CD4-positive, alpha-beta T cell treated with Interferon alpha-2 for 1 hour (primary cell): ENCODE data around the gene CTBP2.

ENCODE experiments used
- DNase-seq, 2 donors: peaks; one replicate each; pipeline ENCODE4 v3.0.0-alpha.2; 2020 to 2022

Gene CTBP2

DNA sequence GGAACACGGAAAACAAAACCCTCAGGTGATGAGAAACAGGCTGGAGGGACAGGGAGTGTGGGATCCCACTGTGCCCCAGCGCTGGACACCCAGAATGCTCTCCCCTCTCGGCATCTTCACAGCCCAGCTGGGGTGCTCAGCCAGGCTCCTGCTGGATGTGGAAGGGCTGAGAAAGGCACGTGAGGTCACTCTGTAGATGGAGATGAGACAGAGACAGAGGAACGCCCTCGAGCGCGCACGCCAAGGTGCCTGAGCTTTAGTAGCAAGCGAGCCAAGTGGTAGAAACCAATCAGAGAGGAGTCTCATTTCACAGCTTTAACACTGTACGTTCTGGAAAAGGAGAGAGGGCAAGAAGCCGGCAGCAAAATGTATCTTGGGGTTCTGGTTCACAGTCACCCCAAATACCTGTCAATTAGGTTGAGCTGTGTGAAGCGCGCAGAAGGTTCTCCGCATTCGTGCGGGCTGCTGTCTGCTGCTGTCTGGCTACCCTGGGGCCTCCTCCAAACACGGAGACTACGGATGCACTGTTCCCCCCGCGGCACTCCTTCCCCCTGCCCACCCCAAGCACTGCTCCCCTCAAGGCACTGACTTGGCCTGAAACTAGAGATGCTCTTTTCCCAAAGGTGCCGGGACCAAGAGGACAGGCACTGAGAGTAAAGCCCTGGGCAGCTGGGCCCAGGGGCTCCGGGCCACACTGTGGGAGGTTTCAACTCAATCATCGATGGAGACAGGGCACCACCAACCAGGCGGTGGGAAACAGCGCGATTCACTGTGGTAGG, 127.0 kb downstream of the CTBP2 start:
- DNase-seq: no peak

DNA sequence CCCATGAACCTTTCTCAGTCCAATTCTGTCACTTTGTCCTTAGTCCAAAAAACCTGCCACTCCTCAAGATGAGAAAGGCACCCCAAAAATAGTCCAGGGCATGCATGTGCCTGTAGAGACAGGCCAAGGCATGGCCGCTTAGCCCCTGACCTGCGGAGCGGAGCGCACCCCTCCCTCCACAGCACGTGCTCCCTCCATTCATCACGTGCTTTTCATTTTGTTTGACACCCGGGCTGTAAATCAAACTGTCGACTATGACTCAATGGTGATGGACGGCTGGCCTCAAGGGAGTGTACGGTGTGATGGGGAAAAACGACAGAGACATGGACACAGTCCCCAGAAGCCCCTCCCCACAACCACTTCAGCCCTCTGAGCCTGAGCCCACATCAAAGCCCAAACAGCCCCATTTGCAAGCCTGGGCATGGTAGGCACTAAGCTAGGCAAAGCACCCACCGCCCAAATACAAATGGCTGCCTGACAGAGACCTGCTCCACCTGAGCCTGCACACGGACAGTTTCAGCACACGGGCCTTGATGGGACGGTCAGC, 127.8 kb downstream of the CTBP2 start:
- no peak for DNase-seq

DNA sequence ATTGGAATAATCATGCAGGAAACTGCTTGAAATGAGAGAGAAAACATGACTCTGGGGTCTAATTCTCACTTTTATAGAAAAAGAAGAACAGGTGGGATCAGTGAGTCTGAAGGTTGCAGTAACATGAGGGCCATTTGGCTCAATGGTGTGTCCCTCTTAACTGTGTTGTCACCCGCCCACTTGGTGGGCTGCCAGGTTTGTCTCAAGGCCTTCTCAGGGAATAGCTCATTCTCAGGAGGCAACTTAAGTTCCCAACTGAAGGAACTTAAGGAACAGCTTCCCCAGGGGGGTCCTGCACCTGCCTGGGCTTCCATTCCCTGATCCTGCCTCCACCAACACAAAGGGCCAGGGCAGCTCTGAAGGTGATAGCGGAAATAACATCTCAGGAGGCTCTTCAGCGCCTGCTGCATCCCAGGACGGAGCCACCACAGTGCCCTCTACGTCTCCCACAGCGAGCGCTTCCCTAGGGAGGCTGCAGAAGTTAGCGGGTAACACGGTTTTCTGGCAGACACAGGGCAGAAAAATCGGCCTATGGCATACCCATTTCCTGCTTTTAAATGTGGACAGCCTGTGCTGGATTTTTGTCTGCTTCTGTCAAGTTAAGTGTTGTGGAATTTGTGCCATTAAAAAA, 129.7 kb downstream of the CTBP2 start:
- no peak for DNase-seq

DNA sequence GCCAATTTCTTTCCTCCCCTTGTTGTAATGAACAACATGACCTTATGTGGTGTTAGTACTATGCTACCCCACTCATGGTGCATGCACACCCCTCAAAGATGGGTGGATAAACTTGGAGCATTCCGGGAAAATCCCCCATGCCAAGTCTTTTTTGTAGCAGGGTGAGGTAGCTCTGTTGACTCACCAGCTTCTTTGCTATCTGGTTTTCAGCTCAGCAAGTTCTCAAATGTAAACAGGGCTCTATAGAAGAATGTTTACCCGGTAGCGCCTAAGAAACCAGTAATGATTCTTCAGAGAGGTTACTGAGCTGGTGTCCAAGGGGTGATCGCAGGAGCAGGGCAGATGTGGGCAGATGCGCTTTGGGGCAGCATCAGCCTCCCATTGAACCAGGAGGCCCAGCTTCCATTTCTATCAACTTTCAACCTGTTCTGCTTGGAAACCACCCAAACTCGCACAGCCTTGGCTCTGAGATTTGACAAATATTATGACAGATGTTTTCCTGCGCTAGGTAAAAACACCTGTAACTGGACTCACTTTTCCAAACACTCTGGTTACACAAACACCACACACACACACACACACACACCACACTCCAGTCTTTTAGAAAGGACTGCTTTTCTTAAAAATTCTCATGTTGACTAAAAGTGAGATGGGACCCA, 130.7 kb downstream of the CTBP2 start:
- no peak for DNase-seq

DNA sequence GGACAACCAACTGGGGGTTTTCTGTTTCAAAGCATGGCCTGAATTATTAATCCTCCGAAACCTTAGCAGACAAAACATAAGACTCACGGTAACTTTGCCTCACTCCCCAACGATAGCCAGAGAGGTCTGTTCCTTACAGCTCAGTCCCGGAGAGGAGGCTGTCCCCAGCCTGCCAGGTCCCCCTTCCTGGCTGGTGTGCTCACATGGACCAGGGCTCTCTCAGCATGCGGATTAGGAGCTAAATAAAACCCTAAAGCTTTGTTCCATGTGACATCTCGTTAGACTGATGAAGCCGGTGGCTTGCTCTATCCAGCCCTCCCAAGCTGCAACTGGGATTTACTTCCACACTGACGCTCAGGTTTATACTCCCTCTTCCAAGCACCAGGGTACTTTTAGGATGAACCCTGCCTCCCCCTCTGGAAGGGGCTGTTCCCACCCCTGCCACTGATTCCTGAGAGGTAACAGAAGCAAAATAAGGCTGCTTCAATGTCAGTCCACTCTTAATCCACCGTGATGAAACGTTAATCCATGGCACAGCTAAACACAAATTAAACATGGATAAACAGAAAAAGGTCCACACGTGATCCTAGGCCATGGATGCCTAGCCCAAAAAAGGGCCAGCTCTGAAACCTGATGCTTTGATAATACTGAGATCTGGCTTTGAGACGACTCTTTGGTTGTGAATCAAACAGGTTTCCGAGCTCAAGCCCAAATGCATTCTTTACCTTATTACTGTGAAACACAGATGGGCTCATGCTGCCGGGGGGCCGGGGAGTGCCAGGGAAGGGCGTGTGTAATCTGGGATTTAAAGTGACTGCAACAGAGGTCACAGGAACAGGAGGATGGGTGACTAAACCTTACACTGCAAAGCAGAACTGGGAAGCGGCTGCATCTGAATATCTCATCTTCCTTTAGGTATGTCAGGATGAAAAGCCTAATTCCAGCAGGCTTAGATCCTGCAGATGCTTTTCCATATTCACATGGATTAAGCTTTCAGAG, 132.2 kb downstream of the CTBP2 start:
- no peak for DNase-seq

DNA sequence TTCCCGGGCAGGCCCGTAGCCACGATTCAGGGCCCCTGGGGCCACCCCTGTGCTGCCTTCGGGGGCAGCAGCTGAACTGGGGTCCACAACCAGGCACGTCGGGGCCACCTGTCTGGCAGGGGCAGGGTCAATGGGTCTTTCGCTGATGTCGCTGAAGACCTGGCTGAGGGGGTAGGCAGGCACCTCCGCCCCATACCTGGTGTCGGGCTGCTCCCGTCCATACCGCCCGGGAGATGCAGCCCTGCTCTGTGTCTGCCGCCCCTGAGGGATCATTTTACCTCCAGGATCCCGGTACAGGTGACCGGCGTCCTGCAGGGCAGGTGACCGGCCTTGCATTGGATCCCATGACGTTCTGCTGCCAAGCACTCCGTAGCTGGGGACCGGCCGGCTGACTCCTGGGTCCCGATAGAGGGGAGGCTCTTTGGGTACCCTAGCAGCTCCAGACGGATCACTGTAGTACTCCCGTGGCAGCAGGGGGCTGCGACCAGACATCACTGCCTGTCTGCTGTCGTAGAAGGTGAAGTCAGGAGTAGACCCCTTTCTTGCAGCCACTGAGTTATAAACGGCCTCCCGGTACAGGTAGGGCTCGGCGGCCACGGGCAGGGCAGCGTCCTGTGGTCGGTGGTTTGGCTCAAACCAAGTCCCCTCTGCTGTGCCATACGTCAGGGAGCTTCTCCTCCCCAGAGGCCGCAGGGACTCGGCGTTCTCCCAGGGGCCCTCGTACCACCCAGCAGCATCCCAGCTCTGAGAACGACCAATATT, 133.2 kb downstream of the CTBP2 start:
- no peak for DNase-seq

DNA sequence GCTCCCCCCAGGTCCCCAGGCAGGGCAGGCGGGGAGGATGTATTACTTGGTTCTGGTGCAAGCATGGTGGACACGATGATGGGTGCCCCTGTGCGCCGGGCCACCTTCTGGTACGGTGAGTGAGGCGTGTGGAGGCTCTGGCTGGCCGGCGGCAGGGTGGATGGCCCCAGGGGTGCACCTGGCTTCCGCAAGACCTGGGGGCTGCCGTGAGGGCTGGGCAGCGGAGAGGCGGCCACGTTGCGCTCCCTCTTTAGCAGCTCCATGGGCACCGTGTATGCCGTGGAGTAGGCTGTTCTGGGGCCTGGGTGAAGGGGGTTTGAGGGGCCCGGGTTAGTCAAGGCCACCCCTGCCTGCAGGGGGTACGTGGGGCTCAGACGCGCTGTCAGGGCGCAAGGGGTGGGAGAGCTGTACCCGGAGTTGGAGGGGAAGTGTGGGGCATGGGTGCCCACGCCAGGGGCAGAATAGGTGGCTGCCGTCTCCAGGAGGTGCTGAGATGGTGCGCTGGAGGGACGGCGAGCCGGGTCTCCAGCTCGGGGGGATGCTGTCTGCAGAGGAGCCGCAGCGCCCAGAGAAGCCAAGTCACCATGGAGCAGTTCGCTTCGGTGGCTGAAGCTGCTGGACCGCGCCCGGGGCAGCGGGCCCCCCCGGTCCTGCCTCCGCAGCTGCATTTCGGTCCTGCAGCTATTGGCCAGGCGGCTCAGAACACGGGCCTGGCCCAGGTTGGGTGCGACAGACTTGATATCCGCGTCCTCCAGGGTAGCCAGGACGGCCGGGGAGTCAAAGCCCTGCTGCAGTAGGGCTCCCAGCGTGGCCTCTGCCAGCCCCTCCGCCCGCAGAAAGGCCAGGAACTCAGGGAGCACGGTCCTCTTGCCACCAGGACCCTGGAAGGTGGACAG, 134.1 kb downstream of the CTBP2 start:
- DNase-seq: no peak

DNA sequence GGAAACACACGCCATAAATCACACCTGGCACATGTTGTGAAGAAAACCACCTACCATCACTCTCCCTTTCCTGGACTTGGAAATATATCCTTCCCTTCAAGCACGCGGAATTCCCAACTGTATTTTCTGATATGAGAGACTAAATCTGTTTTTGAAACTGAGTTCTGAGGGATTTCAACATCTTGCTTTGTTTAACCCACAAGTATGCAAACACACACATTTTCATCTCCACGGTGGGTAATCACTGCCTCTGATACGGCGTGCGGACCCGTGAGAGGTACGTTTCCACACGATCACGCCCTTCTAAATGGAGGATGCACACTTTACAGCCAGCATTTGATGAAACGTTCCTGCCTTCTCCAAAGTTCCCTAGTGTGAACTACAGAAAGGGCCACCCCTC, 135.0 kb downstream of the CTBP2 start:
- DNase-seq: no peak

DNA sequence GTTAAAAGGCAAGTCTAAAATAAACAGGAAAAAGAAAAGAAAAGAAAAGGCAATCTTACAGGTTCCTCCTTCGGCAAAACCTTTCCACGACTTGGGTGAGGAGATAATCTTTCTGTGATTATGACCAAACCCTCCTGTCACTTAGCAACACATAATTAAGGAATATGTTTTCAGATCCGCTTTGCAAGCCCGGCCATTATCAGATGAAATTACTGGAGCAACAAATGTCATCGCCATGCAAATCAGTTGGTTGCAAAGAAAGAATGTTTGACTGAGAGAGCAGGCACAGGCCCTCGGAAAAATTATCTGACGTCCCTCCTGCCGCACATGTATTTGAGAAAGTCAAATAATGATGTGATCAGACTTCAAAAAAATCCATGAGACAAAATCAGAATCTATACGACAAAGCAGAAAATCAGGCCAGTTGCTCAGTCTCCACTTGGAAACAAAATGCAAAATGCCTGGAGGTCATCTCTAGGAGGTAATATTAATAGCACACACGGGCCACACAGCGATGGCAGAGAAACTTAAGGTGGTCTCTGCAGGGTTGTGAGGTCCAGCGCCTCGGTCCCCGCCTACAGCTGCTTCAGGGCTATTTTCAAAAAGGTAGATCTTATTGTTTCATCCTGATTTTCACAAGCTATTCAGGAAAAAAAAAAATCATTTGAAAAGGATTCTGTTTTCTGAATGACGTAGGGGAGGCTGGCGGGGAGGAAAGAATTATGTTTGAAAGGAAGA, 135.7 kb downstream of the CTBP2 start:
- DNase-seq: no peak

DNA sequence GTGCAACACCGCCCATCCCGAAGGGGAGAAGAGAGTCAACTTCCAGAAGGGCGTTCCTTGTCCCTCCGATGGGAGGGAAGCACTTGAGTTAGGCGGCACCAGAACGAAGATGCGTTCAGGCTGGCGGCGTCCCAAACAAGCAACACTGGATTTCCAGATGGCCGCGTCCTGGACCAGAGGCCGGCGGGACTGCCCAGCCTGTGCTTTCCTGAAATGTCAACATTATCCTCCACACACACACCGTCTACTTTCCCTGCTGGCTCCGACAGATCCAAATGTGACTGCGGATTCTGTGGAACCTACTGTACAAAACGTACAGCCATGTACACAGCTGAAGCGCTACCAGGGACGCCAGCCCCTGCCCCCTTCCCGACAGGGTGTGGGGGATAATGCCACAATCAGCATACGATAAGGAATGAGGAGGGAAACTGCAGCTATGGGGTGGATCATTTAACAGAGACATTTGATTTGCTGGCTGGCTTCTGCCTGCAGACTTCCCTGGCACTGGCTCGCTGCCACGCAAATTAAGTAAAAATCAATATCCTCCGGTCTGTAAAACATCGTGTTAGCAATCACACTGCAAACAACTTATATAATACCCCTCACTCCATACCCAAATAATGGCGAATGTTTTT, 136.4 kb downstream of the CTBP2 start:
- DNase-seq: no peak

DNA sequence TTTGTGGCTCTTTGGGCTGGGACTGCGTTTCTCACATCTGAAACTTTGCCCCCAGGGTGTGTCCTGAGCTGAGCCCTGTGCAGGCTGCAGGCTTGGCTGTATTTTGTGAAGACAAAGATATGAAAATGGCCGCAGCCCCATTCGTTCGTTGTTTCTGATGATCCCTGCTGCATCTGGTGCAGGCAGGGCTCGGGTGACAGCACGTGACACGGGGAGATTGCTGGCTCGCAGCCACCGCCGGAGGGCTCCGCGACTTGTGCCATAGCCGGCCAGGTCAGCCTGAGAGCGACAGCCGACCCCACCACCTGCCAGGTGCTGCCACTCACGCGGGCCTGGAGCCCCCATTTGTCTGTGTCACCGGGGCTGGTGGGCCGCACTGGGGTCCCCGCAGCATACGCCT, 137.1 kb downstream of the CTBP2 start:
- no peak for DNase-seq

DNA sequence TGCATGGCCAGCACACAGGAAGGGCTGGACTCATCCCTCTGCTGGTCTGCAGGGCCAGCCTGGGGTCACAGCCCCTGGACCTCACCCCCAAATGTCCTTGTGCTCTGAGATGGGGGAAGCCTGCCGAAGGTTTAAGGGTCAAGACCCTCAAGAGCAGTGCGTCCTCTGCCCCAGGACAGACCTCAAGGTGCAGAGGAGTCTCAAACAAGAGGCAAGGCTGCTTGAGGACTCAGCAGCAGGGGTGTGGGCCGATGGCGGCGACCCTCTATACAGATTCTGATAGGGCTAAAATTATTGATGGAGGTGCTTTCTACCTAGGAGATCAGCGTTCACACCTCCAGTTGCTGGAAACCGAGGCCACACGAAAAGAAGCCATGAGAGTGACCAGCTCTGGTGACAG, 137.7 kb downstream of the CTBP2 start:
- no peak for DNase-seq

DNA sequence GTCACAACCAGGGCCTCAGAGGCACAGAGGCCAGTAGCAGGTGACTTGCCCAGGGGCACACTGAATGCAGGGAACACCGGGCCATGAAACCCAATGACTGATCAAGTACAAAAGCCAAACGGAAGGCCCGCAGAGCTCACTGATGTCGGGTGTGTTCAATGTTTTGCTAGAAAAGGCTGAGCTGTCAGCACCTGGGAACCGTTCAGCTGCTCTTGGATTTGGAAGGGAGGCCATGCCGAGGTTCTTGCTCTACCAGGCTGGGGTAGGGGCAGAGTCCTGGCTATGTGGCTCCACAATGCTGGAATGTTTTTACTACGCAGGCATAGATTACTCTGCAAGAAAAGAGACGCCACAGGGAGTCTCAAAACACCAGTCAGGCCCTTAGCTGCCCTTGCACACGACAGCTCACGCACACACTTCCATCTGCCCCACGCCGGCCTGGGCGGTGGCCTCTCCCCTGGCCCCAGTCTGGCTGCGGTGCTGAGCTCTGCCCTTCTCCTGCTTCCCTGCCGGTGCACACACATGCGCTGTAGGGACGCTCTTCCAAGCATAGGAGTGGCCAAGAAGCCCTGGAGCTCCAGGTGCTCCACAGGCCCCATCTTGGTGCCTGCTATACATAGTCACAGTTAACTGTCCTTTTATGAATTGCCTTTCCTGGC, 138.5 kb downstream of the CTBP2 start:
- no peak for DNase-seq

DNA sequence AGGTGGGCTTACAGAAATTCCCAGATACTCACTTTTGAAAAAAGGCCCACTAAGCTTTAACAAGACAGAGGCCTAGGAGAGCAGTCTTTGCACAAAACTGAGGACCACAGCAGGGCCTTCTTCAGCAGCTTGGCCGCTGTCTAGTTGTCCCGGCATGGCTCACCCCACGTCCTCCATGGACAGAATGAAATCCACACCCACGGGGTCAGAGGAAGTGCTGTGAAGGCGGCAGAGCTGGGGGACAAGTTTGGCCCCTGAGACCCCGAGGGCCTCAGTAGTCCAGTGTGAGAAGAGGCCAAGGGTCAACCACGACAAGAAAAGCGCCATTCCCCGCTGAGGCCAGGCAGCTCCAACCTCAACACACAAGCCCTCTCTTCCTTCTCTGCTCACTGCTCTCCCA, 139.5 kb downstream of the CTBP2 start:
- no peak for DNase-seq

DNA sequence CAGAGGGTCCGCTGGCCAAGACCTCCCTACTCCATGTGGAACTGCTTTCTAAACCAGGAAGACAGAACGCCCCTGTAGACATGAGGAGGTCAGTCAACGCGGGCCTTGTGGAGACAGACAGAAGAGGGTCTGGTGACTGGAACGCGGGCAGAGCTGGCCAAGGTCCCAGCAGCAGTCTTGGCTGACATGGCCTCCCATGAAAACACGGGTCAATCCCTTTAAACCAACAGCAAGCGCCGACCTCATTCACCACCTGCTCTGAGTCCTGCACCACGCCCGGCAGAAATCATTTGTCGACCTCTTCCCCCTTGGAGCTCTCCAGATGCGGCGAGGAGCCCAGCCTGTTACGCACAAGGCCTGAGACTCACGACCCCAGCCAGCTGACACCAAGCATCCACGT, 140.0 kb downstream of the CTBP2 start:
- no peak for DNase-seq

DNA sequence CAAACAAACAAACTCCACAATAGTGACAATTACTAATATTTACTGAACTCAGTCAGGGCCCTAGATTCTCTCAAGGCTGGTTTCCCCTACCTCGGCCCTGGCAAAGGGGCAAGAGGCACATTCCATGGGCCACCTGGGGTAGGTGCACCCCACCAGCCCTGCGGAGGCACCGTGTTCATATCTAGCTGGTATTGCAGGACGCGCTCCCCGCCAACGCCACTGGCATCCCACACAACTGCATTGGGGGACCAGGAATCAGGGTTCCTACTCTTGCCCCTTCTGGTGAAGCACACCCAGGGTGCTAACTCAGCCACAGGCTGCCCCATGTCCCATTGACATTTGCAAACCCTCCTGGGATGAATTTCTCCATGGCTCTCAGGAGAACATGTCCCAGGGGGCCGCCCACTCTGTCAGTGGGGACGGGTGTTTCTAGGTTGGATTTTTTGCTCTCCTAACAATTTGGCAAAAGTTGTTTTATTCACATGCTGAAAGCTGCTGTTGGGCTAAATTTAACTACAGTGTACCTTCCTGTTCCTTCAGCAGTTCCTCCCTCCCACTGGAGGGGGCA, 141.7 kb downstream of the CTBP2 start:
- no peak for DNase-seq

DNA sequence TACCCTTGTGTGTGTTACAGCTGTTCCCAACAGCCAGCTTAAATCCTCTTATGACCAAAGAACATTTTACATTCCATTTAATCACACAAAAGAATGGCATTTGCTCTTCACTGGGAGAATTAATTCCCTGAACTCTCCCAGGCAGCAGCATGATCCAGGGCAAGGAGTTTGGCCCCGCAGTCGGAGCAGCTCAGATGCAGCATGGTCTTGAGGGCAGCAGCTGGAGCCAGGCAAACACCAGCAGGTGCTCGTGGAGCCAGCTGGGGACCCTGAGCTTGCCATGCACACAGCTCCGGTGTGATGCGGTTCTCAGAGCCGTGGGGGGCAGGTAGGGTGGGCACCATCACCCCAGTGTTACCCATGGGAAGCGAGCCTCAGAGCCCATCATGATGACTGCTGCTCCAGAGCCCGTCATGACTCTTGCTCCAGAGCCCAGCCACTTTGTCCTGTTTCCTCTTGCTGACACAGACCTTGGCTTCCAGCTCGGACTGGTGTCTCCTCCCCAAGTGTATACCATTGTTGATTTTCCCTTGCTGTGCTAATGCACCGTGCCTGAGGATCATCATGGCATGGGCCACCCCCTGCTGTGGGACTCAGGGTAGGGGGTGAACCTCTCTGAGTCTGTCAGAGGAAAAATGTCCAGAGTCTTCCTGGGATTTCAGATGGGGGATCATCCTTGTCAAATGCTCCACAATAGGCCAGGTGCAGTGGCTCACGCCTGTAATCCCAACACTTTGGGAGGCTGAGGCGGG, 142.6 kb downstream of the CTBP2 start:
- no peak for DNase-seq
